Cardiac fibroblast (primary cell): ENCODE measurements around the gene DNMBP.

Experiments used
- DNase-seq, 2 donors: peaks; one replicate each; pipeline versions ENCODE4 v3.0.0 to v3.0.0-alpha.2; 2010; ENCODE audit warnings: low read depth in 2 of 2
- H3K4me3 ChIP-seq, 2 donors: replicated peaks in 1 of 2; 1 replicate in 1 of 2; 2 replicates in 1 of 2; pipeline ENCODE4 v1.5.1; 2011; ENCODE audit warnings: low read depth in 2 of 2, low read length in 2 of 2, mild to moderate bottlenecking in 2 of 2, moderate library complexity in 1 of 2
- TF ChIP-seq, protein P1 (sequence below): IDR thresholded peaks from one replicate; pipeline ENCODE4 v1.5.1; 2011; ENCODE audit warnings: low read depth, mild to moderate bottlenecking, low read length, inconsistent platforms

The DNMBP gene

DNA sequence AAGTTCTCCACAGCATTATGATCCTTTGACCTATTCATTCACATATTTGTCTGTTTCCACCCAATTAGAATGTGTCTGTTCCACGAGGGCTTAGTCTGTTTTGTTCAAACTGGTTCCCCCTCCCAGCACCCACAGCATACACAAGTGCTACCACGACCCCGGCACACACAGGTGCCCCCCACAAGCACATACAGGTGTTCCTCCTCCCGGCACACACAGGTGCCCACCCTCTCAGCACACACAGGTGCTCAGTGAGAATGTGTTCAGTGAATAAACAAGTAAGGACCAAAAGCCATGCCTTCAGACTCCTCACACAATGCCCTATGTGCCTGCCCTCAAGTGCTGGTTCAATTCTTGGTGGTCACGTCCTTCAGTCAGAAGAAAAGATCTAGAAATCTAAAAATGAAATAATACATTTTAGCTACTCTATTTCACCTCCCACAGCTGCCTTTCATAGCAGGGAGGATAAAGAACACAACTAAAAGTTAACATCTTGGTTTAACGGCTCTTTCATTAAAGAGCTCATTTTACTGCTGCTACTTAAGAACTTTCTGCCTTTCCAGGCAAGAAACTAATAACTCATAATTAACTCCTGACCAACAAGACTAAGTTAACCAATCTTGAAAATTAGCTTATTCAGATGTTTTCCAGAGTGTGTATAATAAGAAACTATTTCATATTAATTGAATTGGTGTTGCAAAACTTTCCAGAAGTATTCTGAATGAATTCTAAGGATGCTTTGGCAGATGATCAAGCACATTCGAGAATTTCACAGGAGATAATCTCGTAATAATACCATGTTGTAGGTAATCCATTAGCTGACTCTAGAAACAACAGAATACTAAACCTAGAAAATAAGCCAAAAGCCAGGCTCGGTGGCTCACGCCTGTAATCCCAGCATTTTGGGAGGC lies 2.3 kb downstream of the DNMBP start:
- peak in 1 of 2 donors; percentile 39 for DNase-seq
- H3K4me3 ChIP-seq: peak overlapping the region; percentile 73 to 75
- TF ChIP-seq, protein P1, sequence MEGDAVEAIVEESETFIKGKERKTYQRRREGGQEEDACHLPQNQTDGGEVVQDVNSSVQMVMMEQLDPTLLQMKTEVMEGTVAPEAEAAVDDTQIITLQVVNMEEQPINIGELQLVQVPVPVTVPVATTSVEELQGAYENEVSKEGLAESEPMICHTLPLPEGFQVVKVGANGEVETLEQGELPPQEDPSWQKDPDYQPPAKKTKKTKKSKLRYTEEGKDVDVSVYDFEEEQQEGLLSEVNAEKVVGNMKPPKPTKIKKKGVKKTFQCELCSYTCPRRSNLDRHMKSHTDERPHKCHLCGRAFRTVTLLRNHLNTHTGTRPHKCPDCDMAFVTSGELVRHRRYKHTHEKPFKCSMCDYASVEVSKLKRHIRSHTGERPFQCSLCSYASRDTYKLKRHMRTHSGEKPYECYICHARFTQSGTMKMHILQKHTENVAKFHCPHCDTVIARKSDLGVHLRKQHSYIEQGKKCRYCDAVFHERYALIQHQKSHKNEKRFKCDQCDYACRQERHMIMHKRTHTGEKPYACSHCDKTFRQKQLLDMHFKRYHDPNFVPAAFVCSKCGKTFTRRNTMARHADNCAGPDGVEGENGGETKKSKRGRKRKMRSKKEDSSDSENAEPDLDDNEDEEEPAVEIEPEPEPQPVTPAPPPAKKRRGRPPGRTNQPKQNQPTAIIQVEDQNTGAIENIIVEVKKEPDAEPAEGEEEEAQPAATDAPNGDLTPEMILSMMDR: no peak

DNA sequence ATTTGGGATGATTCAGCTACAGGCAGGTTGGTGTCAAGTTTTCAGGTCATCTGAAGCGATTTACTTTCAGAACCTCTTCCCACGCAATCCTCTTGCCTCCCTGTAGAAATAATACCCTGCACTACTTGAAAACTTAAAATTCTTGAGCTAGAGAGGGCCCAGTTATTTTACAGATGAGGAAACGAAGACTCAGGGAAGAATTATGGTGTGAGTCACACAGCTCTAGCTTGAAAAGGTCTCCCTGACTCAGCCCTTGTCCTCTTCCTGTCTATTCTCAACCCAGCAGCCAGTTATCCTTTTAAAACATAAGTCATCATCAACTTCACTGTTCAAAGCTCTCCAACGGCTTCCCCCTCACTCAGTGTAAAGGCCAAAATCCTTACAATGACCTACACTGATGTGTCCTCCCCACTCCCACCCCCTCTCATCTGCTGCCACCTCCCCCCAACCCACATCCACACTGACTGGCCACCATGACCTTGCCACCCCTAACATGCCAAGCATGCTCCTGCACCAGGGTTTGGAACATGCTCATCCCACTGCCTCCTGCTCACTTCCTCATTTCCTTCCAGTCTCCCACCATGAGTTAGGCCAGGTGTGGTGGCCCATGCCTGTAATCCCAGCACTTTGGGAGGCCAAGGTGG lies 3.4 kb downstream of the DNMBP start:
- peak overlapping the region in 1 of 2 donors; percentile 37 for H3K4me3 ChIP-seq
- TF ChIP-seq, protein P1: no peak
- peak; percentile 88 to 97 for DNase-seq

DNA sequence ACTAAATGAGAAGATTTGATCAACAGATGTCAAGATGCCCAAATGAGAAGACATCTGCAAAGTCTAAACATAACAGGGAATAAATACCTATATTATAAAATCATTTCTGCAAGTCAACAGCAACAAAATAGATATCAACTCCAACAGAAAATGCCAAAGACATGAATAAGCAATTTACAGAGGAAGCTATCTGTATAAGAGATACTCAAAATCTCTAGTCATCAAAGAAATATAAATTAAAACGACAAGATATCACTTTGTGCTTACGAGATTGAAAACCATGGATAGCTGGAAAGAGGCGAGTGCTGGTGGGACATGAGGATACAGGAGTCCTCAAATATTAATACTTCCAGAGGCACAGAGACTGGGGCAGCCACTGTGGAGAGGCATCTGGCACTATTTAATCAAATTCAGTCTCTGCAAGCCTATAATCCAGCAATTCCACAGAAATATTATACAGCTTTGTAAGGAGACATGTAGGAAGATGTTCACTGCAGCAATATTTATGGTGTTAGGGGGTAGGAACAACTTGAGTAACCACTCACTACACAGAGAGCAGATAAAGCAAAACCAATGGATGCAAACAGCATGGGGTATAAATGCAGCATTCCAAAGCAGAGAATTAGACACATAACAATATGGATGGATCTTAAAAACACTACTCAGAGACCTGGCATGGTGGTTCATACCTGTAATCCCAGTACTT lies 4.8 kb downstream of the DNMBP start:
- peak in 1 of 2 donors; percentile 30 for DNase-seq
- TF ChIP-seq, protein P1: no peak
- H3K4me3 ChIP-seq: peak overlapping the region in 1 of 2 donors; percentile 37

DNA sequence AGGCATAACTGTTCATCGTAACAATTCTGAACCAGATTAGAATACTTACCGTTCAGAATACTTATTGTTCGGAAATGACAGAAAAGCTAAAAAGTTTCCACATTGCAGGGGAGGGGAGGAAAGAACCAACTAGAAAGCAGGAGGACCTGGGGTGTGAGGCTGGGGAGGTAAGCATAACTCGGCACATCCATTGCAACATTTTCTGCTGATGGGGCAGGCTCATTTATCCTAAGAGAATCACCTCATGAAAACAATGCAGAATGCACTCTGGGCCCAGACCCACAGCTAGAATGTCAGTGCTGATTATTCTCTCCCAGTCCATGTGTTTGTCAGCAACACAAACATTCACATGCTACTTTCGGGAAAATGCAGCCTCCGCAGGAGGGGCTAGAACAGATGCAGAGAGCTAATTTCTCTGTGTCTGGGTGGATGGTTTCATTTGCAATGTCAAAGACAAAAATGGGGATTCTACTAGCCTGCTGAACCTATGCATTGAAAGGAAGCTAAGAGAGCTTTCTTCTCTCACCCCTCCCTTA lies 9.6 kb downstream of the DNMBP start:
- no peak overlapping the region for H3K4me3 ChIP-seq
- DNase-seq: no peak
- TF ChIP-seq, protein P1: no peak

DNA sequence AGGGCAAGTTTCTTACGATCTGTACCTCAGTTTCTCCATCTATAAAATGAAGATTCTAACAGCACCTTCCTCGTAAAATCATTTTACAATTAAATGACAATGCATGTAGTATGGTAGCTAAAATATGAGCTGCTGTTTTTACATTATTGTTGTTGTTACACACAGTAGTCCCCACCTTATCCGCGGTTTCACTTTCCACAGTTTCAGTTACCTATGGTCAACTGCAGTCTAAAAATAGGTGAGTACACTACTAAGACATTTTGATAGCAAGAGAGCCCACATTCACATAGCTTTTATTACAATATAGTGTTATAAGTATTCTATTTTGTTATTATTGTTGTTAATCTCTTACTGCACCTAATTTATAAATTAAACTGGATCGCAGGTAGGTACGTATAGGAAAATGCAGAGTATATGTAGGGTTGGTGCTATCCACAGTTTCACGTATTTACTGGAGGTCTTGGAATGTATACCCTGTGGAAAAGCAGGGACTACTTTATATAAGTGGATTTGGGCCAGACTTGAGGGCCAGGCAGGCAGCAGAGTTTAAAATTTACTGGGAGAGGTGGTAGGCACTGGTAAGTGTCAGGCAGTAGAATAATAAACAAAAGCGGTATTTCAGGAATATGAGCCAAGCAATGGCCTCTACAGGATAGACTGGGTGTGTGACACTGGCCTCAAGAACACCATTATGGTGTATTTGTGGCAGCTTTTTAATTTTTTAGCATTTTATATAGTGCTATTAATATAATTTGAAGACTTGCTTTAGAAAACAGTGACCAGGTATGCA lies 10.2 kb downstream of the DNMBP start:
- TF ChIP-seq, protein P1: no peak
- H3K4me3 ChIP-seq: no peak overlapping the region
- DNase-seq: no peak

DNA sequence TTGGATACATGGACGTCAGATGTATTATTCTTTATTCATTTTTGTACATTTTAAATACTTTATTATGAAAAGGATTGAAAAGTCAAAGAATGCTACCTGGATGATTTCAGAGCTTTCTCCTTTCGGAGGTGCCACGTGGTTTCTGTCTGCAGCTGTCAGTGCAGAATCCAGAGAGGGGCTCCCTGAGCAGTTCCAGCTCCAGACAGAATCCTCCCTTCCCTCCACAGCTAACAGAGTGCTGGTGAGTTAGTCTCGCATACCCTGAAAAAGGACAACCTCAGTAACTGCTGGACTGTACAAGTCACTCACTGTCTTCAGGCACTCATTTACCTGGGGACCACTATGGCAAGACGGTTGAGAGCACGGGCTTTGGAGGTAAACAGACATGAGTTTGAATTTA lies 10.9 kb downstream of the DNMBP start:
- no peak overlapping the region for H3K4me3 ChIP-seq
- no peak for DNase-seq
- TF ChIP-seq, protein P1: no peak
